Ovary (tissue), 9 donors: ENCODE measurements around the gene DAB2IP. TPM values are rescaled to one million over a fixed set of nuclear protein-coding genes. Genes with fewer than 3 reads are reported as not detected.

Source experiments
- DNase-seq, 5 donors: peaks; one replicate each; pipeline ENCODE4 v3.0.0-alpha.2; 2019 to 2020
- H3K27ac ChIP-seq, 2 donors: fragments of 200-600 bp; one replicate each; pipeline versions ENCODE4 v1.5.1 to v1.8.0; 2019 to 2022
- H3K27me3 ChIP-seq: fragments of 200-600 bp; one replicate; pipeline ENCODE4 v1.8.0; 2022
- H3K36me3 ChIP-seq: fragments of 200-600 bp; sonication (generic); one replicate; pipeline ENCODE4 v1.5.1; 2019
- H3K4me1 ChIP-seq: one replicate; pipeline ENCODE4 v1.8.1; 2013; ENCODE audit warnings: mild to moderate bottlenecking, moderate library complexity; ENCODE audit not compliant: insufficient read depth
- H3K4me3 ChIP-seq: fragments of 200-600 bp; sonication (generic); one replicate; pipeline ENCODE4 v1.5.1; 2017
- H3K9me3 ChIP-seq, 2 donors: fragments of 200-600 bp in 1 of 2; sonication (generic) in 1 of 2; one replicate each; pipeline versions ENCODE4 v1.5.1 to v1.8.1; 2013 to 2019; ENCODE audit warnings: mild to moderate bottlenecking in 1 of 2, moderate library complexity in 1 of 2
- EP300 ChIP-seq: sonication (generic); formaldehyde crosslinking; IDR thresholded peaks from one replicate; pipeline ENCODE4 v1.6.1; 2017; ENCODE audit warnings: antibody characterized with exemption
- POLR2A ChIP-seq: fragments of 450-650 bp; IDR thresholded peaks from one replicate; pipeline ENCODE4 v1.6.1; 2017; ENCODE audit warnings: antibody characterized with exemption, mild to moderate bottlenecking, moderate library complexity
- whole genome bisulfite sequencing, 3 donors: extraction: QIAGEN DNeasy Blood & Tissue Kit in 1 of 3; methylation state at CpG; one replicate each; pipeline versions ENCODE4 v1.1.5 to v1.1.7; 2013 to 2017; 5-methylcytosine and 5-hydroxymethylcytosine counted together
- intact Hi-C, 4 donors: fragments of 100-400 bp; cut with DNase I; formaldehyde crosslinking; loops; one replicate each; pipeline versions ENCODE4 v1.11.0 to v1.15.1; 2022 to 2023
- polyA plus RNA-seq, 2 donors: library from polyadenylated mRNA; stranded (reverse); fragments of 200-250 nt in 1 of 2; fragments of 350-450 nt in 1 of 2; fragmentation: Illumina TruSeq in 1 of 2; extraction: RNeasy Lipid Tissue Mini Kit (QIAGEN cat#74804) in 1 of 2; gene quantifications; one replicate each; pipeline ENCODE4 v1.2.3, GENCODE V29; 2013 to 2014
- total RNA-seq, 7 donors: library from RNA; depleted of rRNA in 2 of 7; stranded (reverse); fragments of >200 nt in 2 of 7; fragmentation: NEBNext Ultra II Directional in 3 of 7; extraction: Animal tissue kit (Norgen Biotek cat#: 25700) in 3 of 7; gene quantifications; one replicate each; pipeline versions ENCODE4 v1.1.0 to v1.2.4, GENCODE V29; 2016 to 2023
- TF ChIP-seq, protein P1 (sequence below), 3 donors: fragments of 450-650 bp in 2 of 3; fragments of 200-600 bp in 1 of 3; IDR thresholded peaks; one replicate each; pipeline versions ENCODE4 v1.5.1 to v1.8.0; 2016 to 2022; ENCODE audit warnings: antibody characterized with exemption in 3 of 3, mild to moderate bottlenecking in 1 of 3
- donor health status: DM: no; HTN: no; CAD: no; lungs with moderate emphysema.
- donor health status: DM: no; HTN: no; CAD: no.
- donor health status: Bipolar disorder and iron deficiency.
- donor health status: DM: yes; HTN: yes; CAD: no.
- donor health status: DM: no; HTN: no; CAD: no.
- donor health status: DM: yes; HTN: yes; CAD: no.

Gene DAB2IP
- total and polyA plus RNA-seq, 9 donors: 9.3 to 95.0 (median 70.6) TPM

DNA sequence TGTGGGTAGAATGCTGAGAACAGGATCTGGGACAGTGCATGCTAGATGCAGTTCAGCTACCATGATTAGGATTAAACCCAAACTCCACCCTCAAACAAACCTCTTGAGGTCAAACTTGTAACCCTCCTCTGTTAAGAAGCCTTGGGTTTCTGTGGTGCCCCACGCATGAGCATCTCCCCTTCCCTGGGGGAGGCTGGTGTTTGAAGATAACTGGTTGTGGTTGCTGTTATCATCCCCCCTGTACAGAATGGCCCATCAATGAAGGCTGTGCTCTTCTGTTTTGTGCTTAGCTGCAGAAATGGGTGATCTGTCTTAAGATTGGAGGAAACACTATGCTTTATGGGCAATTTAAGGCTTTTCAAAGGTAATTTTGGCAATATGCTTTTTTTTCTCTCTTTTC, 4.4 kb upstream of the DAB2IP start:
- no peak for TF ChIP-seq EP300
- no peak for TF ChIP-seq POLR2A
- TF ChIP-seq, protein P1, sequence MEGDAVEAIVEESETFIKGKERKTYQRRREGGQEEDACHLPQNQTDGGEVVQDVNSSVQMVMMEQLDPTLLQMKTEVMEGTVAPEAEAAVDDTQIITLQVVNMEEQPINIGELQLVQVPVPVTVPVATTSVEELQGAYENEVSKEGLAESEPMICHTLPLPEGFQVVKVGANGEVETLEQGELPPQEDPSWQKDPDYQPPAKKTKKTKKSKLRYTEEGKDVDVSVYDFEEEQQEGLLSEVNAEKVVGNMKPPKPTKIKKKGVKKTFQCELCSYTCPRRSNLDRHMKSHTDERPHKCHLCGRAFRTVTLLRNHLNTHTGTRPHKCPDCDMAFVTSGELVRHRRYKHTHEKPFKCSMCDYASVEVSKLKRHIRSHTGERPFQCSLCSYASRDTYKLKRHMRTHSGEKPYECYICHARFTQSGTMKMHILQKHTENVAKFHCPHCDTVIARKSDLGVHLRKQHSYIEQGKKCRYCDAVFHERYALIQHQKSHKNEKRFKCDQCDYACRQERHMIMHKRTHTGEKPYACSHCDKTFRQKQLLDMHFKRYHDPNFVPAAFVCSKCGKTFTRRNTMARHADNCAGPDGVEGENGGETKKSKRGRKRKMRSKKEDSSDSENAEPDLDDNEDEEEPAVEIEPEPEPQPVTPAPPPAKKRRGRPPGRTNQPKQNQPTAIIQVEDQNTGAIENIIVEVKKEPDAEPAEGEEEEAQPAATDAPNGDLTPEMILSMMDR (IDR thresholded peaks at IDR 0.05): no peak
- WGBS, 3 donors: 48 to 72% (median 63%) methylated on average over 1 of the region's 1 CpG

DNA sequence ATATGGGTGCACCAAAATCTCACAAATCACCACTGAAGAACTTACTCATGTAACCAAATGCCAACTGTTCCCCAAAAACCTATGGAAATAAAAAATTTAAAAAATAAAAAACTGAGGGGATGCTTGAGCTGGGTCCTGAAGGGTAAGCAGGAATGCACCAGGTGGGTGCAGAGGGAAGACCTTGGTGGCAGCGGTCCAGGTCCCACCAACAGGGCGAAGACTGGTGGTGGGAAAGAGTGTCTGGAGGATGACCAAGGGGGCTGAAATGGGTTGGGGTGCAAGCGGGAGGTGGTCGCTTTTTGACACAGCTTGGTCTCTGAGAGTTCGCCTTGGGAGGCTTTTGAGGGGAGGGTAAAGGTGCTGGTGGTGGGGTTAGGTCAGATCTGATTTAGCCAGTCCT, 3.3 kb upstream of the DAB2IP start:
- peaks cover 18% of the 10 kb centered on the region for H3K4me1 ChIP-seq
- DNase-seq: no peak
- WGBS, 3 donors: 97 to 98% (median 98%) methylated on average over 5 of the region's 5 CpGs

More for the DNA sequence above, 4.4 kb upstream of the DAB2IP start:
- Histone ChIP-seq H3K27ac (no peak overlapping the region), H3K27me3 (no peaks in the 10 kb centered on the region), H3K9me3 (no peaks in the 10 kb centered on the region), H3K4me1 (peaks cover 15% of the 10 kb centered on the region), H3K4me3 (no peak overlapping the region), H3K36me3 (no peaks in the 10 kb centered on the region)
- no peak for DNase-seq
- intact Hi-C loops: no loop called here

DNA sequence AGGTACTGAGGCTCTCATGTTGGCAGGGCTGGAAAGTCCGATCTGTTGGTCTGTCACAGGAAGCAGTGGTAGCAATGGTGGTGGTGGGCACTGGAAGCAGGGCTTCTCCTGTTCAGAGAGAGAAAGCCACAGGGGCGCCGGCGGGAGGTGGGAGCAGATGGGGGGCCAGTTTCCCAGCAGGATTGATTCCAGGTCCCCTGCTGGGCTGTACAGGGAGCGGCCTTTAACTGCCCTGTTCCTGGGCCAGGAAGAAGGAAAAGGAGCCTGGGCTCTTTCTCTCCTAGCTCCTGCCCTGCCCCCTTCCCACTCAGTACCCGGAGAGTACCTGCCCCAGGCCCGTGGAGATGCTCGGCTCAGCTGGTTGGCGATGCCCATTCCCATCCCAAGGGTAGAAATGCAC, 2.6 kb upstream of the DAB2IP start:
- H3K4me1 ChIP-seq: peaks cover 18% of the 10 kb centered on the region
- intact Hi-C loops: no loop called here
- WGBS, 3 donors: 81 to 89% (median 85%) methylated on average over 9 of the region's 9 CpGs
- H3K27me3 ChIP-seq: no peaks in the 10 kb centered on the region
- no peak for DNase-seq
- H3K4me3 ChIP-seq: no peak overlapping the region
- TF ChIP-seq POLR2A: no peak
- TF ChIP-seq, protein P1 (IDR thresholded peaks at IDR 0.05): no peak
- no peak for TF ChIP-seq EP300
- H3K36me3 ChIP-seq: no peaks in the 10 kb centered on the region
- no peak overlapping the region for H3K27ac ChIP-seq
- no peaks in the 10 kb centered on the region for H3K9me3 ChIP-seq

More for the DNA sequence above, 3.3 kb upstream of the DAB2IP start:
- no peaks in the 10 kb centered on the region for H3K9me3 ChIP-seq
- no peaks in the 10 kb centered on the region for H3K36me3 ChIP-seq
- no peak overlapping the region for H3K27ac ChIP-seq
- TF ChIP-seq EP300 (no peak), POLR2A (no peak)
- TF ChIP-seq, protein P1 (IDR thresholded peaks at IDR 0.05): no peak
- H3K27me3 ChIP-seq: no peaks in the 10 kb centered on the region
- H3K4me3 ChIP-seq: no peak overlapping the region
- intact Hi-C loops: no loop called here

DNA sequence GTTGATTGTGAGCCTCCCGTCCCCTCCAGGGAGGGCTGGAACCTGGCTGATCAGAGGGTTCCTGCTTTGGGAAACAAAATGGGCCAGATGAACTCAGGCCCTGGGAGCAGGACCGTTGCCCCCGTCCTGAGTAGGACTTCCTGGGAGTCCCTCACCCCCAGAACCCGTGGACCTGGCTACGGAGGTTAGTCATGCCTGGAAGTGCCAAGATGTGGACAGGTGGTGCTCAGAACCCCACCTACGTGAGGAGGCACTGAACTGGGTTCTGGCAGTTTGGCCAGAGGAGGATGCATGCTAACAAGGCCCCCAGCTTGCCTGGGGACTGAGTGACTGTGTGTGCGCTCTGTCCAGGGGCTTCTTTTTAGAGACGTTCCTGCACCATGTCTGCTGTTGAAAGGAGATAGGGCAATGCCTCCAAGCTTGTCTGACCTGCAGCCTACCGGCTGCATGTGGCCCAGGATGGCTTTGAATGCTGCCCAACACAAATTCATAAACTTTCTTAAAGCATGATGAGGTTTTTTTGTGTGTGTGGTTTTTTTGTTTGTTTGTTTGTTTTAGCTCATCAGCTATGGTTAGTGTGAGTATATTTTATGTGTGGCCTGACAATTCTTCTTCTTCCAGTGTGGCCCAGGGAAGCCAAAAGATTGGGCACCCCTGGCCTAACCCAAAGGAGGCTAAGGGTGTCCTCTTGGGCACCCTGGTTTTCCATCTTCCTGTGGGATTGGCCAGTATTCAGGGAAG, 1.8 kb upstream of the DAB2IP start:
- Histone ChIP-seq H3K4me1 (peaks cover 20% of the 10 kb centered on the region), H3K27me3 (no peaks in the 10 kb centered on the region), H3K9me3 (no peaks in the 10 kb centered on the region), H3K36me3 (no peaks in the 10 kb centered on the region), H3K27ac (peak overlapping the region in 1 of 2 donors; percentile 30), H3K4me3 (no peak overlapping the region)
- WGBS, 3 donors: 53 to 64% (median 63%) methylated on average over 9 of the region's 9 CpGs
- intact Hi-C loops: no loop called here
- TF ChIP-seq, protein P1 (IDR thresholded peaks at IDR 0.05): no peak
- TF ChIP-seq EP300 (no peak), POLR2A (no peak)
- DNase-seq: no peak
